Activated CD4-positive, alpha-beta T cell treated with anti-CD3 and anti-CD28 coated beads for 48 hours (primary cell): Measurements from ENCODE around the gene EDNRA.
A peak's percentile ranks its signal among the peaks of the same experiment; 100 is the strongest.

Source experiments
- DNase-seq: peaks from one replicate; pipeline ENCODE4 v3.0.0-alpha.2; 2020

Gene EDNRA

GRCh38 chr4:147498031-147498660, 17.2 kb downstream of the EDNRA start:
- DNase-seq = no peak

GRCh38 chr4:147508346-147508745, 27.4 kb downstream of the EDNRA start:
- DNase-seq = no peak

GRCh38 chr4:147509386-147509785, 28.5 kb downstream of the EDNRA start:
- no peak for DNase-seq

- no peak for DNase-seq
These were observed 30.2 kb downstream of the EDNRA start for GRCh38 chr4:147510962-147511668.

DNA sequence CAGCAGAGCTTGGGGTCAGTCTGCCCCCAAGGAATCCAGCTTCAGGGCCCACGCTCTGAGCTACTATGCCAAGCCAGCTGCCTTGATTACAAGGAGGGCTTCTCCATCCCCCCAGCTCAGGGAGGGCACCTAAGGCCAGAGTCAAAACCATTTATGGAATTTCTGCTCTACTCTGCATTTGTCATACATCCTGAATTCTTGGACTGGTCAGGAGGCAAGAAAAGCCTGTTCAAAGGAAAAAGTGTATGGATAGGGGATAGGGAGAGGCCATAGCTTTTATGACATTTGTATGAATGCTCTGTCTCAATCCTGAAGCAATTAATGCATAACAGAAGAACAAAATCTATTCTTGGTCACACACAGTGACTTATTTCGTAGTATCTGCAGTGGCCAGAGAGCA, 32.2 kb downstream of the EDNRA start:
- no peak for DNase-seq

GRCh38 chr4:147513952-147514351, 33.1 kb downstream of the EDNRA start:
- DNase-seq = no peak

- no peak for DNase-seq
These were observed 34.5 kb downstream of the EDNRA start for GRCh38 chr4:147515220-147515936.

GRCh38 chr4:147516133-147516532, 35.2 kb downstream of the EDNRA start:
- no peak for DNase-seq

DNA sequence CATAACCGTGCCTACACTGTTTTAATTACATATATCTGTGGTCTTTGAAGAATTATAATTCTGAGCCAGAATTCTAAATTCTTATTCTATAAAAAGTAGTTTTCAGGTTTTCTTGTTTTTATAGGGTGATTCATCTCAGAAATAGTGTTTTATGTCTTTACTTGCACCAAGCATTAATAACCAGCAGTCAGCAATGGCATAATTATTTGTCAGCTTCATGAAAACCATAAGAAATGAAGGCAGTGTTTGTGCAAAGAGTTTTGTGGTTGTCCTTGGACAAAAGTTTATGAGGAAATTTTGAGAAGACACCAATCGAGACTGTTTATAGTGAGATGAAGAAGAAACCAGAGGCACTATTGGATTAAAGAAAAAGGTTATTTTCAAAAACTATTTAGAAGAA, 37.2 kb downstream of the EDNRA start:
- no peak for DNase-seq

GRCh38 chr4:147518846-147519767, 38.2 kb downstream of the EDNRA start:
- DNase-seq = peak; percentile 63

- no peak for DNase-seq
These were observed 43.7 kb downstream of the EDNRA start for GRCh38 chr4:147524601-147525000.

GRCh38 chr4:147525494-147526271, 44.8 kb downstream of the EDNRA start:
- DNase-seq = no peak

DNA sequence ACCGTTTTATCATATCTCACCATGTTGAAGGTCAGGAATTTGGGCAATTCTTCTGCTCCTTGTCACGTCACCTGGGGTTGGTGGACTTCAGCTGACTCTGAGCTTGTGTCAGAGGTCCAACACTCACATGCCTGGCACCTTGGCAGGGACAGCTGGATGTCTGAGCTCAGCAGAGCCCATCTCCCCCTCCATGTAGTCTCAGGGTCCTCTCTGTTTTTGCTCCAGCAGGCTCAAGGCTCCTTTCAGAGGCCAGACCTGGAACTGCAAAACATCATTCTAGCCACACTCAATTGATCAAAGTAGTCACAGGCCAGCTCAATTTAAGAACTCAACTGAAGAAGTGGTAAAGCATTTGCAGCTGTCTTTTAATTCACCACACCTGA, 45.4 kb downstream of the EDNRA start:
- DNase-seq = no peak

DNA sequence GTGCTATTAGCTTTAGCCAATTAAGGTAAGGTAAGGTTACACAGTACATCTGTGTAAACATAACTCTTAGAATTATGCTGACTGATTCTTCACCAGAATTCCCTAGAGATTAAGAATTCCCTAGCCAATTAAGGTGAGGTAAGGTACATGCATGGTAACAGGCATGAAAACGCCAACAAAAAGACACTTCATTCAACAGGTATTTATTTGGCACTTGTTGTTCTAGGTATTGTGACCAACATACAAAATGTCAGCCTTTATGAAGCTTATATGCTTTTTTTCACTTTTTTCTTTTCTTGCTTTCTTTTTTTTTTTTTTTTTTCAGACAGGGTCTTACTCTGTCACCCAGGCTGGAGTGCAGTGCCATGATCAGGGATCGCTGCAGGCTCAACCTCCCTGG, 47.2 kb downstream of the EDNRA start:
- DNase-seq = no peak

GRCh38 chr4:147530134-147530533, 49.2 kb downstream of the EDNRA start:
- DNase-seq = no peak

DNA sequence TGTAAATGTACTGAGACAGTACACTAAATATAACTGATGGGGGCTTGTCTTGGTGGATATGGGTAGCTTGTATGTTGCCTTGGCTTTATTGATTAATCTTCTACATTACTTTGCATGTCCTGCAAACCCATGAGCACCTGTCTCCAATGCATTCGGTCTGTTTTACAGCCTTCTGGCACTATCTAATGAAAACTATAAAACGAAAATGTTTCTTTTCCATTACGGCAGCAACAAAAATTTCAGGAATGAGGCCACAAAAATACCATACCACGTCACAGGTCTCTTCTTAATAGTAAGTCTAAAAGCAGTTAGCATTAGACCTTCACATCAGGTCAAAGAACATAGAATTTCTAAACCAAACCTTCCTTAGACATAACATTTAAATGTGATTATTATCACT, 49.8 kb downstream of the EDNRA start:
- DNase-seq = no peak

GRCh38 chr4:147532896-147533295, 52.0 kb downstream of the EDNRA start:
- DNase-seq = no peak

DNA sequence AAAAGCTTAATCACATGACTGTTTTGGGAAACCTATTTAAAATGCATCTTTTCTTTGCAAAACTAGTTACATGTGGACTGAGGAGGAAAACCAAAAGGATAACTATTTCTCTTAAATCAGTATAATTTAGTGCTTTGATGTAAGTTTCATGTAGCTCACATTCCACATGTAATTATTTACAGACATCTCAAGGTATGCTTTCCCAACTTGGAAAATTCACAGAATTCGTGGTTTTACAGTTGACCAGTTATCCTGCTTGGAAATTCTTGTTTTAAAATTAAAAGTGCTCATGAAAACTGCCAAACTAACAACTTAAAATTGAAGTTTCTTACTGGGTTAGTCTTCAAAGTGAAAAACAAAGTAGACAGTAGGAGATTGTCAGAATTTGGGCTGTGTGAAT, 52.4 kb downstream of the EDNRA start:
- DNase-seq = no peak

GRCh38 chr4:147535124-147535523, 54.2 kb downstream of the EDNRA start:
- no peak for DNase-seq

- DNase-seq = no peak
These were observed 57.8 kb downstream of the EDNRA start for GRCh38 chr4:147538711-147539110.

DNA sequence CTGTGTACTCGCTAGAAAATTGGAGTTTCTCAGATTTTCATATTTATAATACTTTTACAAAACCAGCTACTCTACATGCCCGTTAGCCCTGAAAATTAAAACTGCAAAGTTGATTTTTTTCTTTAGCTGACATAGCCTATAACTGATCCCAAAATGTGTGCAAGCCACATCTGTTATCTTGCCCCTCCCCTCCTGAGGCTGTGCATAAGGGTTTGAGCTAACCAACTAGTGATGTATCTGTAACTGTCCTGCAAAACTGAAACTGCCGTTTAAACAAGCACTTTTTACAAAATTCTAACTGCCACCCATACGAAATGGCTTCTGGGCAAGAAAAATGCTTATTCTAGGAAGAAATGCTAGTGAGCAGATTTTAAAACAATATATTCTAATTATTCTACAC, 59.1 kb downstream of the EDNRA start:
- DNase-seq = no peak
